SIG-M5 treated with dmso at 0.1 percent for 504 hours (cell line): Measurements from ENCODE around the gene GOLGA8K.
"Not testable (repeated sequence)": the region's sequence is repeated elsewhere in the genome, so short reads cannot be mapped to it uniquely, and the experiment has no call there.

Source experiments
- DNase-seq: peaks from one replicate; lab custom pipeline; 2025; ENCODE audit not compliant: unreplicated experiment; lab: John Stamatoyannopoulos, UW

GOLGA8K gene

DNA sequence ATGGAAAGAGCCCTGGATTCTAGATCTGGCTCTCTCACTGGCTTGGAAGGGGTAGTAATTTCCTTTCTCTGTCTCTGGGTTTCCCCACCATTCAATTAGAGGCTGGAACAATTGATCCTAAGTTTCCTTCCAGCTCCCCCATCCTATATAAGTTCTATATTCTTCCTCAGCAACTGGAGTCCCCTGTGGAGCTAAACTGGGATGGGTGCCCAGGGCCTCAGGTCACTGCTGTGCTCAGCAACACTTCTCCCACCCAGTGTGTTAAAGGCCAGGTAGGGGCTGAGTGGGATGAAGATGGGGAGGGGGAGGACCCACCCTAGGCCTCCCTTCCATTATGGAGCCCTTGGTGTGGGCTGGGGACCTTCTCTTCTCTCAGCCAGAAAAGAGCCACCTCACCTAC is 46.2 kb downstream of the GOLGA8K start:
- not testable (repeated sequence) for DNase-seq

DNA sequence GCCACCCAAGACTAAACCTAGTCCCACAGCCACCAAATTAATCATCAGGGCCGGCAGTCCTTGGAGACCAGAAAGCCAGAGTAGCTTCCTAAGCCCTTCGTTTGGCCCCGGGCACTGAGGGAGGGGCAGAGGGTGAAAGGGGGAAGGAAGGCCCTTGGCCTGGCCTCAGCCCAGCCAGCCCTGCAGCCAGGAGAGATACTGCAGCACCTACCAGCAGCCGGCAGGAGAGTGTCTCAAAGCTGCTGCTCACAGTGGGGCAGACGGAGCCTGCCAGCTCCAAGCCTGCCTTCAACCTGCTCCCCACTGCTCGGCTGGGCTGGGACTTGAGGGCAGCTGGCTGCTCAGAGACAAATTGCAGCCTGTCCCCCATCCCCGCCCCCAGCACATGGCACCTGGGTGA is 50.3 kb downstream of the GOLGA8K start:
- not testable (repeated sequence) for DNase-seq

DNA sequence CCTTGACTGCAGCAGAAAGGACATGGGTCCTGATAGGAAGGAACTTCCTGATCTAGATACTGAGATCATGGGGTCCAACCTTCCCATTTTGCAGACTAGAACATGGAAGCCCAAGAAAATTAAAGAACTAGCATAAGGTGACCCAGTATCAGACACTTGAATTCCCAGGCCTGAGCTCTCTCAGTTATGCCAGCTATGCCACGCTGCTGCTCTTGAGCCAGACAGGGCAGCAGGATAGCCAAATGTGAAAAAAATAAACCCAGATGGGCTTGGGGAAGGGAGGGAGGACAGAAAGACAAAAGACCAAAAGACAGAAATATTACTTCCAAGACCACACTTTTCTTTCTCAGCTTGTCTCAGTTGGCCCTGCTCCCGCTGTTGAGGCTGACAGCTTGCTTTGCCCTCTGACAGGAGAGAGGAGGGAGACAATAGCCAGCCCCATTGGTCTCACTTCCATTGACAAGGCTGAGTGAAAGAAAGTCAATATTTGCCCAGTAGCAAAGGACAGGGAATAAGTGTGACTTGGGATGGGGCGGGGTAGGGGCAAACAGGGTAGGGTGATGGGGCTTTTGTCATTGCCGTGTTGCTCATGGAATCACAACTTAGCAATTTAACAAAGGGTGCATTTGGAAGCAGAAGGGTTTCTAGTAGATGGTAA is 52.4 kb downstream of the GOLGA8K start:
- DNase-seq, result not testable (repeated sequence)

DNA sequence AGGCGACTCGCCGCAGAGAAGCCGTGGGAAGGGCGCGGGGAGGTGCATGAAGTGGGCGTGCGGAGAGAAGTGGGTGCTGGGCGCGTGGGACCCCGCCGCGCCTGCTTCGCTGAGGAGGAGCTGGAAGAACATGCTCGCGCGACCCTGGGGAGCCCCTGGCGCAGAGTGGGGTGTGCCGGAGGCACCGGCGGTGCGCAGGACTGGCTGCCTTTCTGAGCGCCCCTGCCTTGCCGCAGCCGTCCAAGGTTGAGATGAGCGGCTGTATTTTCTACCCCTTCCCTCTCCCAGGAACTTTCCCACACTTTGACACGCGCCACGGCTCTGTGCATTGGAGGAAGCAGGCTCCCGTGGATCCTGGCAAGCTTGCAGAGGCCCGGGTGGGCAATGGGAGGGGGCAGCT is 56.1 kb downstream of the GOLGA8K start:
- DNase-seq, result not testable (repeated sequence)

DNA sequence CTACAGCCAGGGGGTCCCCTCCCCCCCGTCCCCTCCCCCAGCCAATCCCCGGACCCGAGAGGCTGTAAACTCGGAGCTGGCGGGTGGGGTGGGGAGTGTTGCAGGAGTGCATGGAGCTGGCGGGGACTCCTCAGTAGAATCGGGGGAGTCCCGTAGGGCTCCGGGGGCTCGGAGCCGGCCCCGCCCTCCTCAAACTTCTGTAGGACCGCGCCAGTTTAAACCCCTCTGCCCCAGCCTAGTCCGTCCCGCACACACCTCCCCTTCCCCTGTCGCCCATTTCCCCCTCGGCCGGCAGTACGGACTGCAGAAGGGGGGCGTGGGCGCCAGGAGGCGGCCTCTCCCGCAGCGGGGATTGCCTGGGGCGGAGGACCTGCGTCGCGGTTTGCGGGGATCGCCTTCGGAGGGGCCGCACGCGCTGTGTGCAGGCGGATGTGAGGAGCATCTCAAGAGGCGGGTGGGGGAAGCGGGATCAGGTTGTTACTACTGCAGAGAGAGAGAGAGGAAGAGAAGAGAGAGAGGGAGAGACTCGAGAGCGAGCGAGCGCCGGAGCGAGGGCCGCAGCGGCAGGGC is 57.0 kb downstream of the GOLGA8K start:
- DNase-seq, result not testable (repeated sequence)

DNA sequence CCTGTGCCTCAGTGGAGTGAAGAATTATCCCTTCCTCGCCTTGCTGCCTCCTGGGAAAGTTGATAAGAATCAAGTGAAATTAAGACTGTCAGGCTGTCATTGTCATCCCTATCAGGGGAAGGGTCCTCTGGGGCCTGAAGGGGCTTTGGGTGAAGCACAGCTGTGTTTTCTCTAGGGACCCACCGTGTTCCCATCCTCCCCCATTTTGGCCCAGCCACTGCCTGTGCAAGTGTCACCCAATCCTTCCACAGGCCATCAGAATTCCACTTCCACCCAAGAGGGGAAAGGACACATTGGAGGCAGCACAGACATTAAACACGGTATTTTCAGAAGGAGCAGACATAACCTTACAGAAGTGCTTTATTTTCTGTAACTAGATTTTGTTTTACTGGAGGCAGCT is 59.2 kb downstream of the GOLGA8K start:
- DNase-seq, result not testable (repeated sequence)
